HFFc6 (cell line): ENCODE results near the gene C9orf50. TPM values are rescaled to one million over a fixed set of nuclear protein-coding genes. Genes with fewer than 3 reads are reported as not detected.

Experiments
- DNase-seq: peaks from one replicate; pipeline ENCODE4 v3.0.0-alpha.2; 2018
- H3K27ac Mint-ChIP-seq: 2 replicates; pipeline ENCODE4 v1.8.0; 2020; ENCODE audit warnings: mild to moderate bottlenecking, mixed read lengths
- H3K27me3 Mint-ChIP-seq: 2 replicates; pipeline ENCODE4 v1.8.0; 2021; ENCODE audit warnings: mild to moderate bottlenecking, moderate library complexity, mixed read lengths; ENCODE audit not compliant: insufficient read depth
- H3K36me3 Mint-ChIP-seq: 2 replicates; pipeline ENCODE4 v1.8.0; 2021; ENCODE audit warnings: low read depth, mixed read lengths
- H3K4me1 Mint-ChIP-seq: 2 replicates; pipeline ENCODE4 v1.8.0; 2020; ENCODE audit warnings: low read depth, mixed read lengths
- H3K4me3 Mint-ChIP-seq: 2 replicates; pipeline ENCODE4 v1.8.0; 2020; ENCODE audit warnings: mild to moderate bottlenecking, moderate library complexity, mixed read lengths
- H3K9me3 Mint-ChIP-seq: 2 replicates; pipeline ENCODE4 v1.8.0; 2020; ENCODE audit warnings: mild to moderate bottlenecking, mixed read lengths
- total RNA-seq, 6 experiments: library from RNA; stranded (reverse); fragmentation: NEBNext Ultra II Directional; extraction: Animal tissue kit (Norgen Biotek cat#: 25700); gene quantifications; 2 replicates in 1 of 6; 3 replicates in 5 of 6; pipeline ENCODE4 v1.2.3, GENCODE V29; 2021
- TF ChIP-seq, protein P1 (sequence below): fragments of 200-600 bp; sonication (generic); IDR thresholded peaks from 2 replicates; pipeline ENCODE4 v1.5.0; 2021; ENCODE audit warnings: antibody characterized with exemption, mild to moderate bottlenecking

Gene C9orf50
- total RNA-seq, 6 experiments from 2014 or later = 0.14 to 0.20 TPM; not detected in 4

DNA sequence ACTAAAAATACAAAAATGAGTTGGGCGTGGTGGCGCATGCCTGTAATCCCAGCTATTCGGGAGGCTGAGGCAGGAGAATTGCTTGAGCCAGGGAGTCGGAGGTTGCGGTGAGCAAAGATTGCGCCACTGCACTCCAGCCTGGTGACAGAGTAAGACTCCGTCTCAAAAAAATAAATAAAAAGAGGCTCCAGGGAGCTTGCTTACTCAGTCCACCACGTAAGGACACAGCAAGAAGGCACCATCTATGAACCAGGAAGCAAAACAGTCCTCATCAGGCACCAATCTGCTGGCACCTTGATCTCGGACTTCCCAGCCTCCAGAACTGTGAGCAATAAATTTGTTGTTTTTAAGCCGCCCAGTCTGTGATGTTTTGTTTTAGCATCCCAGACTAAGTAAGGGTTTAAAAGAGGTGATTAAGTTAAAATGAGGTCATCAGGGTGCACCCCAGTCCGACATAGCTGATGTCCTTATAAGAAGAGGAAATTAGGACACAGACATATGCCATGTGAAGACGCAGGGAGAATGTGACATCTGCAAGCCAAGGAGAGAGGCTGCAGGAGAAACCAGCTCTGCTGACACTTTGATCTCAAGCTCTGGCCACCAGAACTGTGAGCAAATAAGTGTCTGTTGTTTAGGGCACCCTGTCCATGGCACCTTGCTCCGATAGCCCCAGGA is 45.9 kb downstream of the C9orf50 start:
- Mint-ChIP-seq H3K27ac (peak overlapping the region; percentile 90), H3K9me3 (peaks cover 15% of the 10 kb centered on the region), H3K36me3 (peaks cover 14% of the 10 kb centered on the region), H3K4me1 (peaks cover 56% of the 10 kb centered on the region), H3K27me3 (peaks cover 6% of the 10 kb centered on the region), H3K4me3 (peak overlapping the region; percentile 53)
- TF ChIP-seq, protein P1, sequence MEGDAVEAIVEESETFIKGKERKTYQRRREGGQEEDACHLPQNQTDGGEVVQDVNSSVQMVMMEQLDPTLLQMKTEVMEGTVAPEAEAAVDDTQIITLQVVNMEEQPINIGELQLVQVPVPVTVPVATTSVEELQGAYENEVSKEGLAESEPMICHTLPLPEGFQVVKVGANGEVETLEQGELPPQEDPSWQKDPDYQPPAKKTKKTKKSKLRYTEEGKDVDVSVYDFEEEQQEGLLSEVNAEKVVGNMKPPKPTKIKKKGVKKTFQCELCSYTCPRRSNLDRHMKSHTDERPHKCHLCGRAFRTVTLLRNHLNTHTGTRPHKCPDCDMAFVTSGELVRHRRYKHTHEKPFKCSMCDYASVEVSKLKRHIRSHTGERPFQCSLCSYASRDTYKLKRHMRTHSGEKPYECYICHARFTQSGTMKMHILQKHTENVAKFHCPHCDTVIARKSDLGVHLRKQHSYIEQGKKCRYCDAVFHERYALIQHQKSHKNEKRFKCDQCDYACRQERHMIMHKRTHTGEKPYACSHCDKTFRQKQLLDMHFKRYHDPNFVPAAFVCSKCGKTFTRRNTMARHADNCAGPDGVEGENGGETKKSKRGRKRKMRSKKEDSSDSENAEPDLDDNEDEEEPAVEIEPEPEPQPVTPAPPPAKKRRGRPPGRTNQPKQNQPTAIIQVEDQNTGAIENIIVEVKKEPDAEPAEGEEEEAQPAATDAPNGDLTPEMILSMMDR = no peak
- DNase-seq = peak; percentile 87

GRCh38 chr9:129573977-129574376 is 46.9 kb downstream of the C9orf50 start:
- peaks cover 6% of the 10 kb centered on the region for H3K27me3 Mint-ChIP-seq
- H3K9me3 Mint-ChIP-seq = peaks cover 15% of the 10 kb centered on the region
- H3K4me3 Mint-ChIP-seq = no peak overlapping the region
- TF ChIP-seq, protein P1 = no peak
- DNase-seq = no peak
- peak overlapping the region; percentile 68 for H3K27ac Mint-ChIP-seq
- peaks cover 65% of the 10 kb centered on the region for H3K4me1 Mint-ChIP-seq
- H3K36me3 Mint-ChIP-seq = peaks cover 14% of the 10 kb centered on the region

DNA sequence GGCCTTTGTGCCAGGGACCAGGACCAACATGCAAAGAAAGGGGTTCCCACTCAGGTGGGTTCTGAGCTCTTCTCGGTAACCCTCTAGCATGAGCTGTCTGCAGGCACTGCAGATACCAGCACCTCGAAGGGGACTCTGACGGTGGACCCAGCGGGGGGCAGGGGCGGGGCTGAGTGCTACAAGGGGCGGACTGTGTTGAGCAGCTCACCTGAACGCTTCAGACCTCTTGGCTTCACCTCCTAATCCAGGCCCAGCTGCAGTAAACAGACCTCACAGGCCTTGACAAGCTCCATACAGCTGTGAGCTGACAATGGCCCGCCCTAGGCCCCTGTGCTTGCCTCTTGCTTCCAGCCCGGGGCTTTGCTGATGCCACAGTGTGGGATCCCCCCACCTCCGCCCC is 48.4 kb downstream of the C9orf50 start:
- Mint-ChIP-seq H3K4me1 (peaks cover 74% of the 10 kb centered on the region), H3K36me3 (peaks cover 14% of the 10 kb centered on the region), H3K4me3 (no peak overlapping the region), H3K27me3 (peaks cover 6% of the 10 kb centered on the region), H3K27ac (peak overlapping the region; percentile 96), H3K9me3 (peaks cover 15% of the 10 kb centered on the region)
- TF ChIP-seq, protein P1 = no peak
- no peak for DNase-seq

- H3K4me1 Mint-ChIP-seq = peaks cover 75% of the 10 kb centered on the region
- peaks cover 12% of the 10 kb centered on the region for H3K9me3 Mint-ChIP-seq
- no peak for DNase-seq
- TF ChIP-seq, protein P1 = no peak
- no peak overlapping the region for H3K4me3 Mint-ChIP-seq
- peaks cover 6% of the 10 kb centered on the region for H3K27me3 Mint-ChIP-seq
- H3K36me3 Mint-ChIP-seq = peaks cover 10% of the 10 kb centered on the region
- peak overlapping the region; percentile 96 for H3K27ac Mint-ChIP-seq
Observed at GRCh38 chr9:129572052-129572425, 48.9 kb downstream of the C9orf50 start.

GRCh38 chr9:129571298-129572051 is 49.4 kb downstream of the C9orf50 start:
- Mint-ChIP-seq H3K36me3 (peaks cover 8% of the 10 kb centered on the region), H3K4me1 (peaks cover 71% of the 10 kb centered on the region), H3K27me3 (peaks cover 6% of the 10 kb centered on the region), H3K4me3 (peak overlapping the region; percentile 78; the same call in 1 of the 2 replicates), H3K9me3 (peaks cover 11% of the 10 kb centered on the region), H3K27ac (peak overlapping the region; percentile 96)
- TF ChIP-seq, protein P1 = no peak
- no peak for DNase-seq
